ENCODE results near the gene DCX.

- TF ChIP-seq GATA3 (IDR thresholded peaks at IDR 0.05; ENCODE audit: low read depth, low read length) (no peak), GATA2 (IDR thresholded peaks at IDR 0.05; ENCODE audit: low read depth, low read length) (no peak)
Observed at GRCh38 chrX:111338095-111338698, 73.8 kb downstream of the DCX start.
